GM23248 (cell line): ENCODE results near the gene RASL11B. TPM values are rescaled to one million over a fixed set of nuclear protein-coding genes. Genes with fewer than 3 reads are reported as not detected.

Experiments used
- DNase-seq: peaks from one replicate; pipeline ENCODE4 v3.0.0-alpha.2; 2015
- H2AFZ ChIP-seq: fragments of 200-600 bp; sonication (generic); 2 replicates; pipeline ENCODE4 v1.6.1; 2016; ENCODE audit warnings: antibody characterized with exemption
- H3F3A ChIP-seq: fragments of 200-600 bp; sonication (generic); 2 replicates; pipeline ENCODE4 v1.6.1; 2016; ENCODE audit warnings: mild to moderate bottlenecking, antibody characterized with exemption, mixed run types; ENCODE audit not compliant: insufficient read depth
- H3K27ac ChIP-seq: fragments of 200-600 bp; sonication (generic); 2 replicates; pipeline ENCODE4 v1.5.1; 2016; ENCODE audit warnings: mild to moderate bottlenecking
- H3K27me3 ChIP-seq: fragments of 200-600 bp; sonication (generic); replicated peaks from 2 replicates; pipeline ENCODE4 v1.6.1; 2016; ENCODE audit warnings: mild to moderate bottlenecking; ENCODE audit not compliant: insufficient read depth
- H3K36me3 ChIP-seq: fragments of 200-600 bp; sonication (generic); 2 replicates; pipeline ENCODE4 v1.6.1; 2016; ENCODE audit warnings: low read depth, mild to moderate bottlenecking
- H3K4me1 ChIP-seq: fragments of 200-600 bp; sonication (generic); 2 replicates; pipeline ENCODE4 v1.6.1; 2016; ENCODE audit warnings: mild to moderate bottlenecking; ENCODE audit not compliant: insufficient read depth
- H3K4me2 ChIP-seq: fragments of 200-600 bp; sonication (generic); one replicate; pipeline ENCODE4 v1.6.1; 2016; ENCODE audit warnings: mild to moderate bottlenecking; ENCODE audit not compliant: unreplicated experiment
- H3K4me3 ChIP-seq: fragments of 200-600 bp; sonication (generic); 2 replicates; pipeline ENCODE4 v1.5.1; 2016; ENCODE audit warnings: mild to moderate bottlenecking
- H3K79me2 ChIP-seq: fragments of 200-600 bp; sonication (generic); 2 replicates; pipeline ENCODE4 v1.6.1; 2016; ENCODE audit warnings: mild to moderate bottlenecking; ENCODE audit not compliant: insufficient read depth
- H3K9ac ChIP-seq: fragments of 200-600 bp; sonication (generic); 2 replicates; pipeline ENCODE4 v1.6.1; 2016; ENCODE audit warnings: mild to moderate bottlenecking
- H3K9me2 ChIP-seq: fragments of 200-600 bp; sonication (generic); 2 replicates; pipeline ENCODE4 v1.6.1; 2016; ENCODE audit warnings: mixed run types, mild to moderate bottlenecking, moderate library complexity; ENCODE audit not compliant: insufficient read depth
- H3K9me3 ChIP-seq: fragments of 200-600 bp; sonication (generic); one replicate; pipeline ENCODE4 v1.6.1; 2017; ENCODE audit warnings: low read depth
- H4K20me1 ChIP-seq: fragments of 200-600 bp; sonication (generic); 2 replicates; pipeline ENCODE4 v1.6.0; 2016; ENCODE audit not compliant: insufficient read depth
- EZH2 ChIP-seq: fragments of 200-600 bp; sonication (generic); IDR thresholded peaks from 2 replicates; pipeline ENCODE4 v1.6.1; 2018; ENCODE audit warnings: antibody characterized with exemption, mild to moderate bottlenecking; ENCODE audit not compliant: insufficient read depth, poor library complexity, severe bottlenecking
- EZH2phosphoT487 ChIP-seq: fragments of 200-600 bp; sonication (generic); IDR thresholded peaks from 2 replicates; pipeline ENCODE4 v1.6.1; 2018; ENCODE audit warnings: antibody characterized with exemption, moderate library complexity, mild to moderate bottlenecking, low read depth; ENCODE audit not compliant: insufficient read depth
- WGBS, 2 experiments: methylation state at CpG; one replicate each; pipeline ENCODE4 v1.1.6; 2015 to 2017; ENCODE audit warnings: low lambda C conversion rate in 2 of 2, low coverage in 1 of 2; ENCODE audit errors: missing lambda C conversion rate in 2 of 2; 5-methylcytosine and 5-hydroxymethylcytosine counted together
- in situ Hi-C: fragments of 300-500 bp; cut with MboI; formaldehyde crosslinking; loops from 2 replicates; pipeline ENCODE4 v1.15.0; 2020
- polyA plus RNA-seq: library from polyadenylated mRNA; unstranded; fragments of >200 nt; fragmentation: Nextera tagmentation; extraction: Ambion mirVana; gene quantifications from 2 replicates; pipeline ENCODE4 v1.2.1, GENCODE V29; 2016
- total RNA-seq: library from RNA; depleted of rRNA; stranded (reverse); fragments of >200 nt; shearing (Covaris generic); gene quantifications from 2 replicates; pipeline ENCODE4 v1.2.3, GENCODE V29; 2014; rRNA removed

The RASL11B gene
- total and polyA plus RNA-seq, 2 experiments from 2014 or later: 0.11 TPM; not detected in 1

GRCh38 chr4:52914051-52914605 is 52.0 kb downstream of the RASL11B start:
- WGBS, 2 experiments: 38 to 41% methylated on average over 3 of the region's 3 CpGs
- Histone ChIP-seq H3K4me1 (peaks cover 40% of the 10 kb centered on the region), H3K9me3 (no peaks in the 10 kb centered on the region), H3K4me2 (peak overlapping the region; percentile 55), H3K79me2 (no peaks in the 10 kb centered on the region), H3K9me2 (no peaks in the 10 kb centered on the region), H3F3A (peaks cover 35% of the 10 kb centered on the region), H4K20me1 (no peaks in the 10 kb centered on the region), H3K27ac (peak overlapping the region; percentile 44), H2AFZ (no peak overlapping the region), H3K9ac (no peak overlapping the region), H3K27me3 (no peaks in the 10 kb centered on the region), H3K4me3 (no peak overlapping the region), H3K36me3 (no peaks in the 10 kb centered on the region)
- in situ Hi-C loops: no loop called here
- peak; percentile 94 for DNase-seq
- TF ChIP-seq EZH2 (no peak), EZH2phosphoT487 (no peak)

- DNase-seq: peak; percentile 57
- H3K4me2 ChIP-seq: no peak overlapping the region
Observed at GRCh38 chr4:52915191-52915590, 53.1 kb downstream of the RASL11B start.

GRCh38 chr4:52915730-52916300 is 53.7 kb downstream of the RASL11B start:
- Histone ChIP-seq H3K36me3 (no peaks in the 10 kb centered on the region), H3F3A (peaks cover 35% of the 10 kb centered on the region), H3K27me3 (no peaks in the 10 kb centered on the region), H3K9me2 (no peaks in the 10 kb centered on the region), H3K79me2 (no peaks in the 10 kb centered on the region), H4K20me1 (no peaks in the 10 kb centered on the region), H3K4me1 (peaks cover 40% of the 10 kb centered on the region), H3K9me3 (no peaks in the 10 kb centered on the region), H3K4me2 (no peak overlapping the region), H3K27ac (peak overlapping the region; percentile 44), H2AFZ (no peak overlapping the region), H3K9ac (no peak overlapping the region), H3K4me3 (no peak overlapping the region)
- 74 to 78% methylated on average over 6 of the region's 6 CpGs for WGBS, 2 experiments
- DNase-seq: peak; percentile 18
- TF ChIP-seq EZH2phosphoT487 (no peak), EZH2 (no peak)
- in situ Hi-C loops: no loop called here

More at GRCh38 chr4:52915191-52915590, 53.1 kb downstream of the RASL11B start:
- H4K20me1 ChIP-seq: no peaks in the 10 kb centered on the region
- H3K79me2 ChIP-seq: no peaks in the 10 kb centered on the region
- peak overlapping the region; percentile 44 for H3K27ac ChIP-seq
- H3K36me3 ChIP-seq: no peaks in the 10 kb centered on the region
- no peaks in the 10 kb centered on the region for H3K9me2 ChIP-seq
- no peaks in the 10 kb centered on the region for H3K9me3 ChIP-seq
- H3F3A ChIP-seq: peaks cover 35% of the 10 kb centered on the region
- H2AFZ ChIP-seq: no peak overlapping the region
- H3K4me1 ChIP-seq: peaks cover 40% of the 10 kb centered on the region
- H3K4me3 ChIP-seq: no peak overlapping the region
- no peaks in the 10 kb centered on the region for H3K27me3 ChIP-seq
- H3K9ac ChIP-seq: no peak overlapping the region
- TF ChIP-seq EZH2 (no peak), EZH2phosphoT487 (no peak)
- in situ Hi-C loops: no loop called here

Other genes starting within 250 kb of the RASL11B start
- gene USP46, start 203.0 kb upstream of the RASL11B start, total RNA-seq: 9.4 and 11.3 TPM in 2 replicates
- 9.2 and 9.4 TPM in 2 replicates for gene USP46, start 203.0 kb upstream of the RASL11B start, polyA plus RNA-seq
- gene ERVMER34-1, start 110.9 kb upstream of the RASL11B start, total RNA-seq: not detected in 2 replicates
- gene ERVMER34-1, start 110.9 kb upstream of the RASL11B start, polyA plus RNA-seq: not detected in 2 replicates